Tibial nerve (tissue), 4 donors: Measurements from ENCODE around the gene KIAA1586. TPM values are rescaled to one million over a fixed set of nuclear protein-coding genes. Genes with fewer than 3 reads are reported as not detected.

Experiments used
- DNase-seq, 2 donors: peaks; one replicate each; pipeline ENCODE4 v3.0.0-alpha.2; 2019; ENCODE audit warnings: low spot score in 2 of 2
- H3K27ac ChIP-seq, 4 donors: fragments of 200-600 bp; sonication (generic) in 3 of 4; one replicate each; pipeline ENCODE4 v1.5.1; 2017 to 2019; ENCODE audit warnings: mild to moderate bottlenecking in 1 of 4
- H3K27me3 ChIP-seq, 2 donors: fragments of 200-600 bp; sonication (generic) in 1 of 2; one replicate each; pipeline versions ENCODE4 v1.5.1 to v1.6.0; 2017 to 2019
- H3K36me3 ChIP-seq, 3 donors: fragments of 200-600 bp; sonication (generic); one replicate each; pipeline ENCODE4 v1.5.1; 2018 to 2019
- H3K4me1 ChIP-seq, 4 donors: fragments of 200-600 bp; sonication (generic) in 3 of 4; one replicate each; pipeline ENCODE4 v1.5.1; 2017 to 2019
- H3K4me3 ChIP-seq, 4 donors: fragments of 200-600 bp; sonication (generic) in 3 of 4; one replicate each; pipeline ENCODE4 v1.5.1; 2017 to 2019; ENCODE audit warnings: mild to moderate bottlenecking in 1 of 4, moderate library complexity in 1 of 4
- H3K9me3 ChIP-seq, 4 donors: fragments of 200-600 bp; sonication (generic) in 3 of 4; one replicate each; pipeline ENCODE4 v1.5.1; 2017 to 2019
- EP300 ChIP-seq, 2 donors: sonication (generic); formaldehyde crosslinking; IDR thresholded peaks; one replicate each; pipeline ENCODE4 v1.6.1; 2017; ENCODE audit warnings: antibody characterized with exemption in 2 of 2, mild to moderate bottlenecking in 1 of 2
- POLR2A ChIP-seq, 2 donors: fragments of 450-650 bp; IDR thresholded peaks; one replicate each; pipeline ENCODE4 v1.6.1; 2017; ENCODE audit warnings: antibody characterized with exemption in 2 of 2, mild to moderate bottlenecking in 2 of 2, moderate library complexity in 2 of 2
- WGBS, 2 donors: methylation state at CpG; one replicate each; pipeline ENCODE4 v1.1.5; 2018; 5-methylcytosine and 5-hydroxymethylcytosine counted together
- total RNA-seq, 4 donors: library from RNA; depleted of rRNA; stranded (reverse); fragments of >200 nt; gene quantifications; one replicate each; pipeline ENCODE4 v1.1.0, GENCODE V29; 2016
- TF ChIP-seq, protein P1 (sequence below), 5 experiments: fragments of 200-600 bp in 3 of 5; fragments of 450-650 bp in 2 of 5; sonication (generic) in 3 of 5; IDR thresholded peaks; one replicate each; pipeline ENCODE4 v1.5.1; 2016 to 2019; ENCODE audit warnings: antibody characterized with exemption in 5 of 5, mild to moderate bottlenecking in 3 of 5, moderate library complexity in 2 of 5

Gene KIAA1586
- total RNA-seq, 4 donors from 2014 or later, result 5.7 to 6.6 (median 6.1) TPM

GRCh38 chr6:57069920-57070331 lies 23.4 kb downstream of the KIAA1586 start:
- Histone ChIP-seq H3K9me3 (no peaks in the 10 kb centered on the region), H3K36me3 (peaks cover 0 to 11% (median 0%) of the 10 kb centered on the region in 3 donors), H3K4me1 (no peaks in the 10 kb centered on the region), H3K27ac (no peak overlapping the region), H3K27me3 (no peaks in the 10 kb centered on the region), H3K4me3 (no peak overlapping the region)
- 78 to 84% methylated on average over 9 of the region's 9 CpGs for WGBS, 2 donors
- TF ChIP-seq POLR2A (IDR thresholded peaks at IDR 0.05) (no peak), EP300 (IDR thresholded peaks at IDR 0.05) (no peak)
- TF ChIP-seq, protein P1, sequence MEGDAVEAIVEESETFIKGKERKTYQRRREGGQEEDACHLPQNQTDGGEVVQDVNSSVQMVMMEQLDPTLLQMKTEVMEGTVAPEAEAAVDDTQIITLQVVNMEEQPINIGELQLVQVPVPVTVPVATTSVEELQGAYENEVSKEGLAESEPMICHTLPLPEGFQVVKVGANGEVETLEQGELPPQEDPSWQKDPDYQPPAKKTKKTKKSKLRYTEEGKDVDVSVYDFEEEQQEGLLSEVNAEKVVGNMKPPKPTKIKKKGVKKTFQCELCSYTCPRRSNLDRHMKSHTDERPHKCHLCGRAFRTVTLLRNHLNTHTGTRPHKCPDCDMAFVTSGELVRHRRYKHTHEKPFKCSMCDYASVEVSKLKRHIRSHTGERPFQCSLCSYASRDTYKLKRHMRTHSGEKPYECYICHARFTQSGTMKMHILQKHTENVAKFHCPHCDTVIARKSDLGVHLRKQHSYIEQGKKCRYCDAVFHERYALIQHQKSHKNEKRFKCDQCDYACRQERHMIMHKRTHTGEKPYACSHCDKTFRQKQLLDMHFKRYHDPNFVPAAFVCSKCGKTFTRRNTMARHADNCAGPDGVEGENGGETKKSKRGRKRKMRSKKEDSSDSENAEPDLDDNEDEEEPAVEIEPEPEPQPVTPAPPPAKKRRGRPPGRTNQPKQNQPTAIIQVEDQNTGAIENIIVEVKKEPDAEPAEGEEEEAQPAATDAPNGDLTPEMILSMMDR (IDR thresholded peaks at IDR 0.05), result no peak
- no peak for DNase-seq

GRCh38 chr6:57072108-57072507 lies 25.6 kb downstream of the KIAA1586 start:
- 84 to 95% methylated on average over 3 of the region's 3 CpGs for WGBS, 2 donors
- Histone ChIP-seq H3K4me3 (no peak overlapping the region), H3K27me3 (no peaks in the 10 kb centered on the region), H3K36me3 (peaks cover 0 to 6% (median 0%) of the 10 kb centered on the region in 3 donors), H3K27ac (no peak overlapping the region), H3K9me3 (no peaks in the 10 kb centered on the region), H3K4me1 (no peaks in the 10 kb centered on the region)
- TF ChIP-seq EP300 (IDR thresholded peaks at IDR 0.05) (no peak), POLR2A (IDR thresholded peaks at IDR 0.05) (no peak)
- TF ChIP-seq, protein P1 (IDR thresholded peaks at IDR 0.05), result no peak
- no peak for DNase-seq

GRCh38 chr6:57074383-57074782 lies 27.9 kb downstream of the KIAA1586 start:
- no peaks in the 10 kb centered on the region for H3K9me3 ChIP-seq
- WGBS, 2 donors, result 88 to 93% methylated on average over 8 of the region's 8 CpGs
- H3K27ac ChIP-seq, result no peak overlapping the region
- H3K27me3 ChIP-seq, result no peaks in the 10 kb centered on the region
- H3K4me3 ChIP-seq, result no peak overlapping the region
- no peak for DNase-seq
- no peaks in the 10 kb centered on the region for H3K4me1 ChIP-seq
- TF ChIP-seq EP300 (IDR thresholded peaks at IDR 0.05) (no peak), POLR2A (IDR thresholded peaks at IDR 0.05) (no peak)
- TF ChIP-seq, protein P1 (IDR thresholded peaks at IDR 0.05), result no peak
- H3K36me3 ChIP-seq, result peaks cover 0 to 23% (median 0%) of the 10 kb centered on the region in 3 donors

DNA sequence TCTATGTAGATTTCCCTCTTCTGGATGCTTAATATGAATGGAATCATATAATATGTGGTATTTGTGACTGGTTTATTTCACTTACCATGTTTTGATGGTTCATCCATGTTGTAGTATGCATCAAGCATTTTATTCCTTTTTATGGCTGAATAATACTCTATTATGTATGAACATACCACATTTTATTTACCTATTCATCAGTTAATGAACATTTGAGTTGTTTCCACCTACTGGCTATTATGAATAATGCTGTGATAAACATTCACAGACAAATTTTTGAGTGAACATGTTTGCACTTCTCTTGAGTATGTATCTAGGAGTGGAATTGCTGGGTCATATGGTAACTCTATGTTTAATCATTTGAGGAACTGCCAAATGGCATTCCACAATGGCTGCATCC lies 28.6 kb downstream of the KIAA1586 start:
- no peak for DNase-seq
- no peak for TF ChIP-seq POLR2A (IDR thresholded peaks at IDR 0.05)
- TF ChIP-seq, protein P1 (IDR thresholded peaks at IDR 0.05), result no peak
- TF ChIP-seq EP300 (IDR thresholded peaks at IDR 0.05), result no peak
- peaks cover 0 to 28% (median 0%) of the 10 kb centered on the region in 3 donors for H3K36me3 ChIP-seq
- no peaks in the 10 kb centered on the region for H3K4me1 ChIP-seq
- peaks cover 0 to 4% (median 0%) of the 10 kb centered on the region in 4 donors for H3K9me3 ChIP-seq
- no peaks in the 10 kb centered on the region for H3K27me3 ChIP-seq
- no peak overlapping the region for H3K27ac ChIP-seq
- no peak overlapping the region for H3K4me3 ChIP-seq

DNA sequence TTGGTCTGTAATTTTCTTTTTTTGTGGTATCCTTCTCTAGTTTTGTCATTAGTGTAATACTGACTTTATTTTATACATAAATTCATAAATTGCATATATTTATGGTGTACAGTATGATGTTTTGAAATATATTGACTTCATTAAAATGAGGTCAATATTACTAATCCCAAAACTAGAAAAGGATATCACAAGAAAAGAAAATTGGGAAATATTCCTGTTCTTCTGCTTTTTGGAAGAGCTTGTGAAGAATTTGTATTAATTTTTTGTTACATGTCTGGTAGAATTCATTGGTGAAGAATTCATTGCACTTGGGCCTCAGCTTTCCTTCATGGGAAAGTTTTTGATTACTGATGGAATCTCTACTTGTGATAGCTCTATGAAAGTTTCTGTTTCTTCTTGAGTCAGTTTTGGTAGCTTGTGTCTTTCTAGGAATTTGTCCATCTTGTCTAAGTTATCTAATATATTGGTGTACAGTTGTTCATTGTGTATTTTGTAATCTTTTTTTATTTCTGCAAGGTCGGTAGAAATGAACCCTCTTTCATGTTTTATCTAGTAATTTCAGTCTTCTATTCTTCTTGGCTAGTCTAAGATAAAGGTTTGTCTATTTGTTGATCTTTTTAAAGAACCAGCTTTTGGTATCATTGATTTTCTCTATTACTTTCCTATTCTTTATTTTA lies 32.2 kb downstream of the KIAA1586 start:
- no peak for TF ChIP-seq EP300 (IDR thresholded peaks at IDR 0.05)
- WGBS, 2 donors, result 89 to 95% methylated on average over 1 of the region's 1 CpG
- no peak for DNase-seq
- H3K9me3 ChIP-seq, result peaks cover 0 to 7% (median 0%) of the 10 kb centered on the region in 4 donors
- peaks cover 0 to 24% (median 0%) of the 10 kb centered on the region in 3 donors for H3K36me3 ChIP-seq
- no peaks in the 10 kb centered on the region for H3K4me1 ChIP-seq
- no peak overlapping the region for H3K4me3 ChIP-seq
- no peaks in the 10 kb centered on the region for H3K27me3 ChIP-seq
- no peak overlapping the region for H3K27ac ChIP-seq
